HepG2 (cell line): ENCODE data around the gene MYL3. TPM values are rescaled to one million over a fixed set of nuclear protein-coding genes. Genes with fewer than 3 reads are reported as not detected.

Source experiments
- ATAC-seq: fragments of 200-7000 bp; cut with Tn5 transposase; 3 replicates; pipeline ENCODE4 v1.9.1; 2020; ENCODE audit warnings: mild to moderate bottlenecking, moderate library complexity
- BruUV-seq: library from RNA; stranded (reverse); fragments of 400-500 nt; replicated peaks from 2 replicates; lab custom pipeline; 2021; lab: Mats Ljungman, UMichigan
- CTCF ChIA-PET: fragments of 300-600 bp; formaldehyde crosslinking; extraction: SDS; loops from one replicate; lab custom pipeline; 2021; ENCODE audit warnings: low total read pairs, inconsistent platforms, low intra/inter-chr PET ratio; lab: Yijun Ruan, JAX
- POLR2A ChIA-PET: fragments of 350-600 bp; sonication (Branson Sonifier 250); formaldehyde crosslinking; loops from one replicate; lab custom pipeline; 2020; ENCODE audit warnings: antibody characterized with exemption, inconsistent platforms; lab: Yijun Ruan, JAX
- DNase-seq: peaks from one replicate; pipeline ENCODE4 v3.0.0-alpha.2; 2015; ENCODE audit warnings: low spot score
- FAIRE-seq: peaks from 3 replicates; lab custom pipeline; 2011; peaks lifted over from hg19 to GRCh38; lab: Jason Lieb, UNC
- H2AFZ ChIP-seq: one replicate; pipeline ENCODE4 v1.6.1; 2011; ENCODE audit warnings: low read length, inconsistent platforms
- H3K27ac ChIP-seq: fragments of 300-600 bp; 3 replicates; pipeline ENCODE4 v1.8.0; 2011; ENCODE audit warnings: mixed run types, mild to moderate bottlenecking, mixed read lengths, low read length, inconsistent platforms; ENCODE audit not compliant: insufficient read depth; ENCODE audit errors: extremely low read length
- H3K27me3 ChIP-seq, 2 experiments: fragments of 200-600 bp in 1 of 2; 2 replicates in 1 of 2; 3 replicates in 1 of 2; pipeline versions ENCODE4 v1.6.0 to v1.8.0; 2011; ENCODE audit warnings: low read length in 2 of 2, mild to moderate bottlenecking in 2 of 2, moderate library complexity in 2 of 2, inconsistent platforms in 1 of 2; ENCODE audit not compliant: insufficient read depth in 2 of 2, control insufficient read depth in 1 of 2
- H3K36me3 ChIP-seq, 2 experiments: fragments of 200-600 bp in 1 of 2; replicated peaks in 1 of 2; 2 replicates in 1 of 2; 3 replicates in 1 of 2; pipeline versions ENCODE4 v1.5.1 to v1.8.0; 2011; ENCODE audit warnings: low read length in 2 of 2, inconsistent platforms in 1 of 2; ENCODE audit not compliant: insufficient read depth in 2 of 2, control insufficient read depth in 1 of 2
- H3K4me1 ChIP-seq: 2 replicates; pipeline ENCODE4 v1.5.1; 2012; ENCODE audit warnings: low read length, inconsistent platforms; ENCODE audit not compliant: insufficient read depth
- H3K4me2 ChIP-seq: 2 replicates; pipeline ENCODE4 v1.6.0; 2011; ENCODE audit warnings: low read depth, low read length, inconsistent platforms
- H3K4me3 ChIP-seq, 3 experiments: fragments of 200-600 bp in 1 of 3; sonication (generic), shearing (Covaris generic) in 1 of 3; replicated peaks in 1 of 3; 2 replicates each; pipeline ENCODE4 v1.5.1; 2011 to 2016; ENCODE audit warnings: low read length in 3 of 3, inconsistent platforms in 2 of 3, low read depth in 2 of 3, mild to moderate bottlenecking in 2 of 3, control low read depth in 1 of 3, mixed read lengths in 1 of 3; ENCODE audit not compliant: insufficient read depth in 1 of 3
- H3K79me2 ChIP-seq: one replicate; pipeline ENCODE4 v1.6.1; 2011; ENCODE audit warnings: low read length, inconsistent platforms; ENCODE audit not compliant: insufficient read depth
- H3K9ac ChIP-seq: 2 replicates; pipeline ENCODE4 v1.6.0; 2011; ENCODE audit warnings: mild to moderate bottlenecking, low read depth, low read length, inconsistent platforms; ENCODE audit not compliant: insufficient read depth
- H3K9me3 ChIP-seq: 2 replicates; pipeline ENCODE4 v1.5.1; 2012; ENCODE audit warnings: mild to moderate bottlenecking, low read length
- H4K20me1 ChIP-seq: 2 replicates; pipeline ENCODE4 v1.6.0; 2011; ENCODE audit warnings: inconsistent platforms, mild to moderate bottlenecking, low read length, moderate library complexity; ENCODE audit not compliant: insufficient read depth
- IKZF4 ChIP-seq: sonication (generic); formaldehyde crosslinking; IDR thresholded peaks from 2 replicates; pipeline ENCODE4 v1.5.1; 2020; ENCODE audit warnings: borderline replicate concordance, mild to moderate bottlenecking, low read depth, missing genetic modification reagents; ENCODE audit errors: not compliant biosample characterization
- POLR2G ChIP-seq: fragments of 200-400 bp; formaldehyde crosslinking; IDR thresholded peaks from 2 replicates; pipeline ENCODE4 v1.6.1; 2018; ENCODE audit warnings: mild to moderate bottlenecking, low read depth, low read length, moderate library complexity
- SCMH1 ChIP-seq: sonication (generic); formaldehyde crosslinking; IDR thresholded peaks from 2 replicates; pipeline ENCODE4 v1.9.0; 2021; ENCODE audit warnings: missing genetic modification reagents, mild to moderate bottlenecking, borderline replicate concordance
- ZFP41 ChIP-seq: sonication (generic); formaldehyde crosslinking; IDR thresholded peaks from 2 replicates; pipeline ENCODE4 v1.4.0; 2020; ENCODE audit warnings: mild to moderate bottlenecking, missing genetic modification reagents, borderline replicate concordance
- ZNF530 ChIP-seq: sonication (generic); formaldehyde crosslinking; IDR thresholded peaks from 2 replicates; pipeline ENCODE4 v1.5.0; 2020; ENCODE audit warnings: low read depth, mild to moderate bottlenecking, missing genetic modification reagents
- WGBS: methylation state at CpG from one replicate; pipeline ENCODE4 v1.1.6; 2017; ENCODE audit warnings: low lambda C conversion rate; 5-methylcytosine and 5-hydroxymethylcytosine counted together
- in situ Hi-C: cut with HindIII; loops from 2 replicates; pipeline ENCODE4 v1.10.0; 2017; ENCODE audit warnings: low pct_unique_long_range_greater_than_20kb; ENCODE audit not compliant: extremely low pct_ligation_motif_present
- intact Hi-C: fragments of 100-400 bp; cut with micrococcal nuclease; formaldehyde crosslinking; loops from one replicate; pipeline ENCODE4 v1.10.0; 2022; ENCODE audit not compliant: unreplicated experiment
- polyA plus RNA-seq, 8 experiments: library from polyadenylated mRNA; depleted of rRNA in 3 of 8; stranded (reverse) in 7 of 8; unstranded in 1 of 8; fragments of >200 nt; fragmentation: Illumina TruSeq in 4 of 8; extraction: Trizol in 4 of 8; gene quantifications; 2 replicates each; pipeline versions ENCODE4 v1.2.1 to v1.2.3, GENCODE V29; 2011 to 2016; ENCODE audit warnings: low read depth in 4 of 8, missing spikeins in 1 of 8, mixed read lengths in 1 of 8; ENCODE audit not compliant: insufficient read depth in 1 of 8
- total RNA-seq, 5 experiments: library from RNA; depleted of rRNA; stranded (reverse); fragments of >200 nt; fragmentation: Illumina TruSeq; extraction: Trizol; gene quantifications; 2 replicates each; pipeline ENCODE4 v1.2.3, GENCODE V29; 2016; ENCODE audit warnings: low read depth in 1 of 5
- TF ChIP-seq, protein P1 (sequence below), 2 experiments: fragments of 450-650 bp in 1 of 2; sonication (generic) in 1 of 2; formaldehyde crosslinking; IDR thresholded peaks; 2 replicates each; pipeline versions ENCODE4 v1.5.0 to v1.8.0; 2020 to 2022; ENCODE audit warnings: mild to moderate bottlenecking in 1 of 2, missing genetic modification reagents in 1 of 2
- TF ChIP-seq, protein P2 (sequence below): sonication (generic); formaldehyde crosslinking; IDR thresholded peaks from 2 replicates; pipeline ENCODE4 v1.5.0; 2020; ENCODE audit warnings: missing genetic modification reagents
- TF ChIP-seq, protein P3 (sequence below): sonication (generic); formaldehyde crosslinking; IDR thresholded peaks from 2 replicates; pipeline ENCODE4 v1.8.1; 2023; ENCODE audit warnings: missing genetic modification reagents, inconsistent platforms, borderline replicate concordance
- TF ChIP-seq, protein P4 (sequence below): sonication (generic); formaldehyde crosslinking; IDR thresholded peaks from 2 replicates; pipeline ENCODE4 v1.4.0; 2020; ENCODE audit warnings: mild to moderate bottlenecking, missing genetic modification reagents
- TF ChIP-seq, protein P5 (sequence below): sonication (generic); formaldehyde crosslinking; IDR thresholded peaks from 2 replicates; pipeline ENCODE4 v1.4.0; 2020; ENCODE audit warnings: missing genetic modification reagents
- TF ChIP-seq, protein P6 (sequence below): fragments of 450-650 bp; IDR thresholded peaks from 2 replicates; pipeline ENCODE4 v1.6.1; 2016
- TF ChIP-seq, protein P7 (sequence below): sonication (generic); formaldehyde crosslinking; IDR thresholded peaks from 2 replicates; pipeline ENCODE4 v1.5.1; 2020; ENCODE audit warnings: missing genetic modification reagents, mild to moderate bottlenecking, borderline replicate concordance

The MYL3 gene
- total and polyA plus RNA-seq, 2 of the 13 experiments (the other 11 are each of a cell fraction or from before 2014, with no cell fraction given), result not detected

DNA sequence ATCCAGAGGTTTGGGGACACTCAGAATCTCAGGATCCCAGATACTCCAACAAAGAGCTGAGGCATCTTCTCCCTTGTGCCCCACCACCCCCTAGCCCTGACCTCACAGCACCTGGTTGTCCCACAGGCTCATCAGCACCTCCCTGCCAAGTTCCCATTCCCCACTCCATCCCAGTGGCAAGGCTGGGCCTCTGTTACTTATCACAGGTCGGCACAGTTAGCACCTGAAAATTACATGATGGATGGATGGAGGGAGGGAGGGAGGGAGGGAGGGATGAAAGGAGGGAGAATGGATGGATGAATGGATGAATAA, 12.8 kb downstream of the MYL3 start:
- Histone ChIP-seq H3K4me2 (no peak overlapping the region), H3K79me2 (no peaks in the 10 kb centered on the region), H3K4me1 (peaks cover 17% of the 10 kb centered on the region), H3K27ac (no peak overlapping the region), H3K9ac (no peak overlapping the region), H3K4me3 (no peak overlapping the region), H4K20me1 (no peaks in the 10 kb centered on the region), H3K27me3 (peaks cover 0 to 8% of the 10 kb centered on the region in 2 experiments; a peak in 2 of 5 replicates), H3K36me3 (no peaks in the 10 kb centered on the region), H3K9me3 (no peaks in the 10 kb centered on the region), H2AFZ (no peak overlapping the region)
- 8% methylated on average over 1 of the region's 1 CpG for WGBS
- ChIA-PET POLR2A (no interaction called here), CTCF (no interaction called here)
- in situ Hi-C loops, result no loop called here
- ATAC-seq (no peak), FAIRE-seq (no peak), DNase-seq (no peak)
- intact Hi-C loops, result no loop called here
- BruUV-seq, result no TSS peak
- no peak for TF ChIP-seq ZFP41 (CRISPR knock-in tag)
- TF ChIP-seq SCMH1 (CRISPR knock-in tag), result no peak
- TF ChIP-seq, protein P1, sequence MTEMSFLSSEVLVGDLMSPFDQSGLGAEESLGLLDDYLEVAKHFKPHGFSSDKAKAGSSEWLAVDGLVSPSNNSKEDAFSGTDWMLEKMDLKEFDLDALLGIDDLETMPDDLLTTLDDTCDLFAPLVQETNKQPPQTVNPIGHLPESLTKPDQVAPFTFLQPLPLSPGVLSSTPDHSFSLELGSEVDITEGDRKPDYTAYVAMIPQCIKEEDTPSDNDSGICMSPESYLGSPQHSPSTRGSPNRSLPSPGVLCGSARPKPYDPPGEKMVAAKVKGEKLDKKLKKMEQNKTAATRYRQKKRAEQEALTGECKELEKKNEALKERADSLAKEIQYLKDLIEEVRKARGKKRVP (CRISPR knock-in tag; IDR thresholded peaks at IDR 0.05), result no peak
- TF ChIP-seq POLR2G, result no peak
- TF ChIP-seq, protein P2, sequence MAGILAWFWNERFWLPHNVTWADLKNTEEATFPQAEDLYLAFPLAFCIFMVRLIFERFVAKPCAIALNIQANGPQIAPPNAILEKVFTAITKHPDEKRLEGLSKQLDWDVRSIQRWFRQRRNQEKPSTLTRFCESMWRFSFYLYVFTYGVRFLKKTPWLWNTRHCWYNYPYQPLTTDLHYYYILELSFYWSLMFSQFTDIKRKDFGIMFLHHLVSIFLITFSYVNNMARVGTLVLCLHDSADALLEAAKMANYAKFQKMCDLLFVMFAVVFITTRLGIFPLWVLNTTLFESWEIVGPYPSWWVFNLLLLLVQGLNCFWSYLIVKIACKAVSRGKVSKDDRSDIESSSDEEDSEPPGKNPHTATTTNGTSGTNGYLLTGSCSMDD (CRISPR knock-in tag), result no peak
- TF ChIP-seq, protein P3, sequence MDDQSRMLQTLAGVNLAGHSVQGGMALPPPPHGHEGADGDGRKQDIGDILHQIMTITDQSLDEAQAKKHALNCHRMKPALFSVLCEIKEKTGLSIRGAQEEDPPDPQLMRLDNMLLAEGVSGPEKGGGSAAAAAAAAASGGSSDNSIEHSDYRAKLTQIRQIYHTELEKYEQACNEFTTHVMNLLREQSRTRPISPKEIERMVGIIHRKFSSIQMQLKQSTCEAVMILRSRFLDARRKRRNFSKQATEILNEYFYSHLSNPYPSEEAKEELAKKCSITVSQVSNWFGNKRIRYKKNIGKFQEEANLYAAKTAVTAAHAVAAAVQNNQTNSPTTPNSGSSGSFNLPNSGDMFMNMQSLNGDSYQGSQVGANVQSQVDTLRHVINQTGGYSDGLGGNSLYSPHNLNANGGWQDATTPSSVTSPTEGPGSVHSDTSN (CRISPR knock-in tag), result no peak
- no peak for TF ChIP-seq ZNF530 (CRISPR knock-in tag)
- no peak for TF ChIP-seq IKZF4
- TF ChIP-seq, protein P4, sequence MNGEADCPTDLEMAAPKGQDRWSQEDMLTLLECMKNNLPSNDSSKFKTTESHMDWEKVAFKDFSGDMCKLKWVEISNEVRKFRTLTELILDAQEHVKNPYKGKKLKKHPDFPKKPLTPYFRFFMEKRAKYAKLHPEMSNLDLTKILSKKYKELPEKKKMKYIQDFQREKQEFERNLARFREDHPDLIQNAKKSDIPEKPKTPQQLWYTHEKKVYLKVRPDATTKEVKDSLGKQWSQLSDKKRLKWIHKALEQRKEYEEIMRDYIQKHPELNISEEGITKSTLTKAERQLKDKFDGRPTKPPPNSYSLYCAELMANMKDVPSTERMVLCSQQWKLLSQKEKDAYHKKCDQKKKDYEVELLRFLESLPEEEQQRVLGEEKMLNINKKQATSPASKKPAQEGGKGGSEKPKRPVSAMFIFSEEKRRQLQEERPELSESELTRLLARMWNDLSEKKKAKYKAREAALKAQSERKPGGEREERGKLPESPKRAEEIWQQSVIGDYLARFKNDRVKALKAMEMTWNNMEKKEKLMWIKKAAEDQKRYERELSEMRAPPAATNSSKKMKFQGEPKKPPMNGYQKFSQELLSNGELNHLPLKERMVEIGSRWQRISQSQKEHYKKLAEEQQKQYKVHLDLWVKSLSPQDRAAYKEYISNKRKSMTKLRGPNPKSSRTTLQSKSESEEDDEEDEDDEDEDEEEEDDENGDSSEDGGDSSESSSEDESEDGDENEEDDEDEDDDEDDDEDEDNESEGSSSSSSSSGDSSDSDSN (CRISPR knock-in tag), result no peak
- TF ChIP-seq, protein P5, sequence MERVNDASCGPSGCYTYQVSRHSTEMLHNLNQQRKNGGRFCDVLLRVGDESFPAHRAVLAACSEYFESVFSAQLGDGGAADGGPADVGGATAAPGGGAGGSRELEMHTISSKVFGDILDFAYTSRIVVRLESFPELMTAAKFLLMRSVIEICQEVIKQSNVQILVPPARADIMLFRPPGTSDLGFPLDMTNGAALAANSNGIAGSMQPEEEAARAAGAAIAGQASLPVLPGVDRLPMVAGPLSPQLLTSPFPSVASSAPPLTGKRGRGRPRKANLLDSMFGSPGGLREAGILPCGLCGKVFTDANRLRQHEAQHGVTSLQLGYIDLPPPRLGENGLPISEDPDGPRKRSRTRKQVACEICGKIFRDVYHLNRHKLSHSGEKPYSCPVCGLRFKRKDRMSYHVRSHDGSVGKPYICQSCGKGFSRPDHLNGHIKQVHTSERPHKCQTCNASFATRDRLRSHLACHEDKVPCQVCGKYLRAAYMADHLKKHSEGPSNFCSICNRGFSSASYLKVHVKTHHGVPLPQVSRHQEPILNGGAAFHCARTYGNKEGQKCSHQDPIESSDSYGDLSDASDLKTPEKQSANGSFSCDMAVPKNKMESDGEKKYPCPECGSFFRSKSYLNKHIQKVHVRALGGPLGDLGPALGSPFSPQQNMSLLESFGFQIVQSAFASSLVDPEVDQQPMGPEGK (CRISPR knock-in tag), result no peak
- TF ChIP-seq, protein P6, sequence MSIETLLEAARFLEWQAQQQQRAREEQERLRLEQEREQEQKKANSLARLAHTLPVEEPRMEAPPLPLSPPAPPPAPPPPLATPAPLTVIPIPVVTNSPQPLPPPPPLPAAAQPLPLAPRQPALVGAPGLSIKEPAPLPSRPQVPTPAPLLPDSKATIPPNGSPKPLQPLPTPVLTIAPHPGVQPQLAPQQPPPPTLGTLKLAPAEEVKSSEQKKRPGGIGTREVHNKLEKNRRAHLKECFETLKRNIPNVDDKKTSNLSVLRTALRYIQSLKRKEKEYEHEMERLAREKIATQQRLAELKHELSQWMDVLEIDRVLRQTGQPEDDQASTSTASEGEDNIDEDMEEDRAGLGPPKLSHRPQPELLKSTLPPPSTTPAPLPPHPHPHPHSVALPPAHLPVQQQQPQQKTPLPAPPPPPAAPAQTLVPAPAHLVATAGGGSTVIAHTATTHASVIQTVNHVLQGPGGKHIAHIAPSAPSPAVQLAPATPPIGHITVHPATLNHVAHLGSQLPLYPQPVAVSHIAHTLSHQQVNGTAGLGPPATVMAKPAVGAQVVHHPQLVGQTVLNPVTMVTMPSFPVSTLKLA, result no peak
- TF ChIP-seq, protein P7, sequence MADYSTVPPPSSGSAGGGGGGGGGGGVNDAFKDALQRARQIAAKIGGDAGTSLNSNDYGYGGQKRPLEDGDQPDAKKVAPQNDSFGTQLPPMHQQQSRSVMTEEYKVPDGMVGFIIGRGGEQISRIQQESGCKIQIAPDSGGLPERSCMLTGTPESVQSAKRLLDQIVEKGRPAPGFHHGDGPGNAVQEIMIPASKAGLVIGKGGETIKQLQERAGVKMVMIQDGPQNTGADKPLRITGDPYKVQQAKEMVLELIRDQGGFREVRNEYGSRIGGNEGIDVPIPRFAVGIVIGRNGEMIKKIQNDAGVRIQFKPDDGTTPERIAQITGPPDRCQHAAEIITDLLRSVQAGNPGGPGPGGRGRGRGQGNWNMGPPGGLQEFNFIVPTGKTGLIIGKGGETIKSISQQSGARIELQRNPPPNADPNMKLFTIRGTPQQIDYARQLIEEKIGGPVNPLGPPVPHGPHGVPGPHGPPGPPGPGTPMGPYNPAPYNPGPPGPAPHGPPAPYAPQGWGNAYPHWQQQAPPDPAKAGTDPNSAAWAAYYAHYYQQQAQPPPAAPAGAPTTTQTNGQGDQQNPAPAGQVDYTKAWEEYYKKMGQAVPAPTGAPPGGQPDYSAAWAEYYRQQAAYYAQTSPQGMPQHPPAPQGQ (CRISPR knock-in tag), result no peak
